Measurements from ENCODE around the gene PRELP.

The PRELP gene

GRCh38 chr1:203458078-203458477 is 17.5 kb upstream of the PRELP start:
- in situ Hi-C loops (cut with MboI; ENCODE audit: low pct_unique_long_range_greater_than_20kb, low sequenced_read_pairs, unreplicated experiment): no loop called here
- DNase-seq (ENCODE audit: low spot score): no peak
- TF ChIP-seq CTCF (IDR thresholded peaks at IDR 0.05; ENCODE audit: extremely low read depth, insufficient read depth, missing control alignments): no peak

DNA sequence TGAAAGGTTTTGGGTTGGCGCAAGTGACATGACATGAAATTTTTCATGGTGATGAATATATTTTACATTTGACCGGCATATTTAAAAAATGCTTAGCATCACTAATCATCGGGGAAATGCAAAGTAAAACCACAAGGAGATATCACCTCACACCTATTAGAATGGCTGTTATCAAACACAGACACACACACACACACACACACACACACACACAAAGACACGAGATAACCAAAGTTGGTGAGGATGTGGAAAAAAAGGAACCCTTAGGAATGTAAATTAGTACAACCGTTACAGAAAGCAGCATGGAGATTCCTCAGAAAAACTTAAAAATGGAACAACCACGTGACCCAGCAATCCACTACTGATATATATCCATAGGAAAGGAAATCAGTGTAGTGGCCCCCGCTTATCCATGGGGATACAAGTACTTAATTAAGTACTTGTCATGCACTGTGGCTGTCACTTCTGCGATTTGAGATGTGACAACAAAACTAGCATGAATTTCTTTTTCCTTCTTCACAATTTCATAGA is 15.9 kb upstream of the PRELP start:
- no peak for DNase-seq (ENCODE audit: low spot score)
- in situ Hi-C loops (cut with MboI; ENCODE audit: low pct_unique_long_range_greater_than_20kb, low sequenced_read_pairs, unreplicated experiment): no loop called here
- TF ChIP-seq CTCF (IDR thresholded peaks at IDR 0.05; ENCODE audit: extremely low read depth, insufficient read depth, missing control alignments): no peak

GRCh38 chr1:203461717-203462116 is 13.9 kb upstream of the PRELP start:
- TF ChIP-seq CTCF (IDR thresholded peaks at IDR 0.05; ENCODE audit: extremely low read depth, insufficient read depth, missing control alignments): no peak
- in situ Hi-C loops (cut with MboI; ENCODE audit: low pct_unique_long_range_greater_than_20kb, low sequenced_read_pairs, unreplicated experiment): no loop called here
- no peak for DNase-seq (ENCODE audit: low spot score)

GRCh38 chr1:203462143-203462542 is 13.5 kb upstream of the PRELP start:
- in situ Hi-C loops (cut with MboI; ENCODE audit: low pct_unique_long_range_greater_than_20kb, low sequenced_read_pairs, unreplicated experiment): no loop called here
- TF ChIP-seq CTCF (IDR thresholded peaks at IDR 0.05; ENCODE audit: extremely low read depth, insufficient read depth, missing control alignments): no peak
- no peak for DNase-seq (ENCODE audit: low spot score)

DNA sequence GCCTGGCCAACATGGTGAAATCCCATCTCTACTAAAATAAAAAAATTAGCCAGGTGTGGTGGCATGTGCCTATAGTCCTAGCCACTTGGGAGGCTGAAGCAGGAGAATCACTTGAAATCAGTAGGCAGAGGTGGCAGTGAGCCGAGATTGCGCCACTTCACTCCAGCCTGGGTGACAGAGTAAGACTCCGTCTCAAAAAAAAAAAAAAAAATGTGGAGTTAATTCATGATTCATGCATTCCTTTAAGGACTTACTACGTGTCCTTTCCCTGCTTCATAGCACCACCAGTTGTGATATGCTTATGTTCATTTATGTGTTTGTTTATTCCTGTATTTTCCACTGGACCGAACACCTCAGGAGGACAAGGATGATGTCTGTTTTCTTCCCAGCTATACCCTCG is 12.7 kb upstream of the PRELP start:
- in situ Hi-C loops (cut with MboI; ENCODE audit: low pct_unique_long_range_greater_than_20kb, low sequenced_read_pairs, unreplicated experiment): no loop called here
- no peak for DNase-seq (ENCODE audit: low spot score)
- TF ChIP-seq CTCF (IDR thresholded peaks at IDR 0.05; ENCODE audit: extremely low read depth, insufficient read depth, missing control alignments): no peak

DNA sequence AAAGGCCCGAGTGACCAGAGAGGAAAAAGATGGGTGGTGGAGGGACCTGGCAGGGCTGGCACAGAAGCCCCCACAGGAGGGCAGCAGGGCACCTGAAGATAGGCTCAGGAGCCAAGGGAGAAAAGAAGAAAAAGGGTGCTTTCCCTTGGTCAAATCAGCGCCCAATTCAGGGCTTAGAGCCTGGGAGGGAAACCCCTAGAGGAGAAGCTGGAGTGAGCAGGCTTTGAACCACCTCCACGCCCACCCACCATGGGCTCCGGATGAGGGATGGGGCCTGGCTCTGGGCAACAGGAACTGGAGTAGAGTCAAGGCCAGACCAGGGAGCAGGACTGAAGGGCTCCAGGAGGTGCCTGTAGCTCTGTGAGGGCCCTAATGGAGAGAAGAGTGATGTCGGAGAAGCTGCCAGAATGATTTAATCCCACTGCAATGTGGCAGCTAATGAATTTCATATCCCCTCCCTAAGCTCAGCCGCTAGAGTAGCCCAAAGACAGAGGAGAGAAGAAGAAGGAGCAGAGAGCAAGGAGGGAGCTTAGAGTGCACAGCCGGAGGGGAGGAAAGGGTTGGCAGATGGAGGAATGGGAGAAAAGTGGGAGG is 12.0 kb upstream of the PRELP start:
- TF ChIP-seq CTCF (IDR thresholded peaks at IDR 0.05; ENCODE audit: extremely low read depth, insufficient read depth, missing control alignments): peak; percentile 19
- in situ Hi-C loops (cut with MboI; ENCODE audit: low pct_unique_long_range_greater_than_20kb, low sequenced_read_pairs, unreplicated experiment): no loop called here
- DNase-seq (ENCODE audit: low spot score): no peak
